Measurements from ENCODE around the gene MEX3D.

Gene MEX3D

GRCh38 chr19:1566392-1567115, 1.6 kb downstream of the MEX3D start:
- no peak for TF ChIP-seq CTCF (IDR thresholded peaks at IDR 0.05; ENCODE audit: low read depth, low read length, missing control alignments)
- peak; percentile 37 for DNase-seq (ENCODE audit: extremely low read depth, low read depth)
- peak overlapping the region; percentile 59 for H3K4me3 ChIP-seq (replicated peaks; ENCODE audit: low read depth, low read length)

- H3K4me3 ChIP-seq (replicated peaks; ENCODE audit: low read depth, low read length): no peak overlapping the region
- no peak for DNase-seq (ENCODE audit: extremely low read depth, low read depth)
- no peak for TF ChIP-seq CTCF (IDR thresholded peaks at IDR 0.05; ENCODE audit: low read depth, low read length, missing control alignments)
These were observed 4.9 kb downstream of the MEX3D start for GRCh38 chr19:1563251-1563650.

GRCh38 chr19:1561236-1561842, 6.8 kb downstream of the MEX3D start:
- DNase-seq (ENCODE audit: extremely low read depth, low read depth): no peak
- no peak overlapping the region for H3K4me3 ChIP-seq (replicated peaks; ENCODE audit: low read depth, low read length)
- no peak for TF ChIP-seq CTCF (IDR thresholded peaks at IDR 0.05; ENCODE audit: low read depth, low read length, missing control alignments)

- no peak for DNase-seq (ENCODE audit: extremely low read depth, low read depth)
- no peak for TF ChIP-seq CTCF (IDR thresholded peaks at IDR 0.05; ENCODE audit: low read depth, low read length, missing control alignments)
- H3K4me3 ChIP-seq (replicated peaks; ENCODE audit: low read depth, low read length): no peak overlapping the region
These were observed 7.7 kb downstream of the MEX3D start for GRCh38 chr19:1560286-1560882.

DNA sequence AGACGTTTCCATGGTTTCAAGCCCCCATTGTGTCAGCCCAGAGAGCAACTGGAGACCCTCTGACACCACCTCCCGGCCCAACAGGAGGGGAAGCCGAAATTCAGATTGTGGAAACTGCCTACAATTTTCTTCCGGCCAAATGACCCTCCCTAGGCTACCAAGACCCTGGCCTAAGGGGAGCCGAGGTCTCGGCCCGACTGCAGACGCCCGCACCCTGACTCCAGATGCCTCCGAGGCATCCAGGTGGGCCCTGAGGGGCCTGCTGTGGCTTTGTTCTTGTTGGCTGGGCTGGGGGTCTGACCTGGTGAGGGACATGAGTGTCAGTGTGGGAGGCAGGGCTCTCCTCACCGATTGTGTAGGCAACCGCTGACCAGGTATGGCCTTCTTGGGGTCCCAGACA, 9.6 kb downstream of the MEX3D start:
- no peak for TF ChIP-seq CTCF (IDR thresholded peaks at IDR 0.05; ENCODE audit: low read depth, low read length, missing control alignments)
- DNase-seq (ENCODE audit: extremely low read depth, low read depth): no peak
- H3K4me3 ChIP-seq (replicated peaks; ENCODE audit: low read depth, low read length): no peak overlapping the region

DNA sequence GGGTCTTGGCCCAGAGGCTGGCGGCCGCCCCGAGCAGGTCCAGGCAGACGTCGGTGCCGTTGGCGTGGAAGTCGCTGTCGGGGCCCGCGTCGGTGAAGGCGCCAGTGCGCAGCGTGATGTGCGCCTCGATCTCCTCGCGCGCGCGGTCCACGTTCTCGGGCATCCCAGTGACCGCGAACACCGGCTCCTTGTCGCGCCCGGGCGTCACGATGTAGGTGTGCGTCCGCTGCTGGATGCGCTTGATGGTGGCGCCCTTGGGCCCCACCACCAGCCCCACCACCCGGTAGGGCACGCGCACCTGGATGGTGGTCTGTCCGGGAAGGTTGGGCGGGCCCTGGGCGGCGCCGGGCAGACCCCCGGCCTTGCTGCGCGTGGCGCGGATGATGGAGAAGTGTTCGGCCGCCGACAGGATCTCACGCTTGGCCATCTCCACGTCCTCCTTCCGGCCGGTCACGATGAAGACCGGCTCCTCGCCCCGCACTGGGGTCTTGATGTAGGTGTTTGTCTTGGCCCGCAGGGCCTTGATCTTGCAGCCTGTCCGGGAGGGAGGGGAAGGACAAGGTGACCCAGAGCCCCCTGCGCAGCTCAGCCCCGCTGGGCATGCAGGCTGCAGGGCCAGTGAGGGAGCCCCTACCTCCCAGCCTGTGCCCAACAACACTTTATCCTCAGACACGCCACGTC, 11.6 kb downstream of the MEX3D start:
- no peak for TF ChIP-seq CTCF (IDR thresholded peaks at IDR 0.05; ENCODE audit: low read depth, low read length, missing control alignments)
- no peak for DNase-seq (ENCODE audit: extremely low read depth, low read depth)
- H3K4me3 ChIP-seq (replicated peaks; ENCODE audit: low read depth, low read length): no peak overlapping the region

Data from HFF-Myc (cell line).